GM21576 (cell line): ENCODE data around the gene PARP3.

ENCODE experiments used
- ATAC-seq: cut with Tn5 transposase; IDR thresholded peaks from one replicate; pipeline ENCODE4 v1.9.1; 2021; ENCODE audit warnings: mild to moderate bottlenecking, moderate library complexity; ENCODE audit not compliant: unreplicated experiment

The PARP3 gene

GRCh38 chr3:51933471-51934138 is 8.6 kb upstream of the PARP3 start:
- no peak for ATAC-seq

- ATAC-seq, result no peak
These were observed 7.9 kb upstream of the PARP3 start for GRCh38 chr3:51934139-51934850.

DNA sequence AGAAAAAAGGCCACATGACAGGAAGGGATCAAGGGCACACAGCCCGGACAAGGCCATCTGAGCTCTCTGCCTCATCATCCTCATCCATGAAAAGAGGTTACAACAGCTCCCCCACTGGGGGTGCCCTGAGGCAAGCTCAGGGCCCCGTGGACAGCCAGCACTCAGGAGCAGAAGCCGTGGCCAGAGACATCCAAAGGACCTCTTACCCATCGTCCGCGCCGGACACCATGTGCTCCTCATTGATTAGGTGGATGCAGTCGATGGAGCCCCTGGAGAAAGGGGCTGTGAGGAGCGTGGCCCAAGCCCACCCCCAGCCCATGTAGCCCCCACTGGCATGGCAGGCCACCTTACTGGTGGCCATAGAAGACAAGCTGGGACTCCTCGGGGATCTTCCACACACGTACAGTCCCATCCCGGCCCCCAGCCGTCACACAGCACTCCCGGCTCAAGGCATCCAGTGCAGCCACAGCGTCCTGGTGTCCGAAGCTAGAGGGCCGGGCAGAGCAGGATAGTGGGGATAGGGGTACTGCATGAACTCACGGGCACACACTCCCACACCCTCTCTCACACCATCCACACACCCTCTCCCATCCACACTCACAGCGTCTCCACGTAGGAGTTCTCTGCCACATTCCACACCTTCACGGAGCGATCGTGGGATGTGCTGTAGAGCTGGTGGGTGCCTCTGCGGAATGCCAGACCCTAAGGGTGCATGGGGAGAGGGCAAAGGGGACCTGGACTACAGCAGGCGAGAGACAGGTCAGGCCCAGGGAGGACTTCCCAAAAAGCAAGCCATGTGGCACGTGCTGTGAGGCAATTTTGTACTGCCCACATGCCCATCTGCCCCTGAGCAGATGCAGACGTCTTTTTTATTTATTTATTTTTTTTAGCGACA is 6.9 kb upstream of the PARP3 start:
- ATAC-seq, result no peak

DNA sequence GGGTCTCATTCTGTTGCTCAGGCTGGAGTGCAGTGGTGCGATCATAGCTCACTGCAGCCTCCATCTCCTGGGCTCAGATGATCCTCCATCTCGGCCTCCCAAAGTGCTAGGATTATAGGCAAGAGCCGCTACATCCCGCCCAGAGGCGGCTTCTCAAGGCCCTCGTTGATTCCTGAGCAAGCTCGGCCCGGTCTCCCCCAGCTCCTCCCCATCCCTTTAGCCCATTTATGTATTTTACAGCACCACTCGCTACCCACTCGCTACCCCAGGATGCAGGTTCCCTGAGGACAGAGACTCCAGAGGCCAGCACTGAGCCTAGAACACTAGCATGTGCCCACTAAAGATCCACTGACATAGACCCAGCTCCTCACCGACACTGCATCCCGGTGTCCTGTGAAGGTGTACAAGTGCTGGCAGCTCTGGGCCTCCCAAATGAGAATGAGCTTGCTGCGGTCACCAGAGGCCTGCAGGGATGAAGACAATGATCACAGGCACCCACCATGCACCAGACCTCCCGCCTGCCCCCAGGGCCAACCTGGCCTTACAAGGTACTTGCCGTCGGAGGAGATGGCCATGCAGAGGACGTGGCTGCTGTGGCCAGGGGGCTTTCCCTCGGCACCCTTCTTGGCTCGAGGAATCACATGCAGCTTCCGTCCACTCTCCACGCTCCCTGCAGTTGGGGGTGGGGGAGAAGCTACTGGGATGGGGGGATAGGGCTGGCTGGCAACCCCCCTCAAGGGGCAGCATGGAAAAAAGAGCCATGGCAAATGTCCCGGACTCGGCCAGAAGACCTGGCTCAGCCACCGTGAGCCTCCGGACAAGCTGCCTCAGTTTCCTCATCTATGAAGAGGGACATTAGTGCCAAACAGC is 6.0 kb upstream of the PARP3 start:
- no peak for ATAC-seq

- ATAC-seq, result no peak
These were observed 5.1 kb upstream of the PARP3 start for GRCh38 chr3:51937014-51937413.

GRCh38 chr3:51937611-51938450 is 4.3 kb upstream of the PARP3 start:
- no peak for ATAC-seq

GRCh38 chr3:51938780-51939425 is 3.3 kb upstream of the PARP3 start:
- no peak for ATAC-seq

DNA sequence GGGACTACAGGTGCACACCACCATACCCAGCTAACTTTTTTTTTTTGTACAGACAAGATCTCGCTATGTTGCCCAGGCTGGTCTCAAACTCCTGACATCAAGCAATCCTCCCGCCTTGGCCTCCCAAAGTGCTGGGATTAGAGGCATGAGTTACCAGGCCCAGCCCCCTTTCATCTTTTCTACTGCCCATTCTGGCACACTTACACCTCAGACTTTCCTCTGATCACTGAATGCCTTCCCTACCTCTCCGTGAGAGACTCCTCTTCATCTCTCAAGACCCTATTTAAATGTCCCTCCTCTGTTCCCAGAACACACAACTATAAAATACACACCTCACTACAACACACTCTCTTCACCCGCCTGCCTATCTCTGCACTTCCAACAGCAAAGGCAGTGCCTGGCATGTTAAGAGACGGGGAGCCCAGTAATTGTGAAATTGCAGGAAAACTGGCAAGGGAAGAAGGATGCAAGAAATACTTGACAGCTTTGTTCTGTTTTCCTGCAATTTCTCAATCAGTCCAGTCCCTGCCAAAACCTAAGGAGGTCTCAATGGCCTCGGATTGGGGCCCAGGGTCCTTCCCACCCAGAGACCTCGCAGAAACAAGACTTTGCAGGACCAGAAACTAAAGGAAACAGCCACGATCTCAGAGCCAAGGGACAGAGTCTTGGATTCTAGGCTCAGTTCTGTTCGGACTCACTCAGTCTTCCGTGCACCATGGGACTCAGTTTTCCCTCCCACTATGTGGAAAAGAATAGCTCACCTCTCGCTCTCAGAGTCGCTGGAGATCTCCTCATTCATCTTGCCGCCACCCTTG is 1.3 kb upstream of the PARP3 start:
- no peak for ATAC-seq

GRCh38 chr3:51941463-51941797 is 733 bp upstream of the PARP3 start:
- ATAC-seq, result no peak

DNA sequence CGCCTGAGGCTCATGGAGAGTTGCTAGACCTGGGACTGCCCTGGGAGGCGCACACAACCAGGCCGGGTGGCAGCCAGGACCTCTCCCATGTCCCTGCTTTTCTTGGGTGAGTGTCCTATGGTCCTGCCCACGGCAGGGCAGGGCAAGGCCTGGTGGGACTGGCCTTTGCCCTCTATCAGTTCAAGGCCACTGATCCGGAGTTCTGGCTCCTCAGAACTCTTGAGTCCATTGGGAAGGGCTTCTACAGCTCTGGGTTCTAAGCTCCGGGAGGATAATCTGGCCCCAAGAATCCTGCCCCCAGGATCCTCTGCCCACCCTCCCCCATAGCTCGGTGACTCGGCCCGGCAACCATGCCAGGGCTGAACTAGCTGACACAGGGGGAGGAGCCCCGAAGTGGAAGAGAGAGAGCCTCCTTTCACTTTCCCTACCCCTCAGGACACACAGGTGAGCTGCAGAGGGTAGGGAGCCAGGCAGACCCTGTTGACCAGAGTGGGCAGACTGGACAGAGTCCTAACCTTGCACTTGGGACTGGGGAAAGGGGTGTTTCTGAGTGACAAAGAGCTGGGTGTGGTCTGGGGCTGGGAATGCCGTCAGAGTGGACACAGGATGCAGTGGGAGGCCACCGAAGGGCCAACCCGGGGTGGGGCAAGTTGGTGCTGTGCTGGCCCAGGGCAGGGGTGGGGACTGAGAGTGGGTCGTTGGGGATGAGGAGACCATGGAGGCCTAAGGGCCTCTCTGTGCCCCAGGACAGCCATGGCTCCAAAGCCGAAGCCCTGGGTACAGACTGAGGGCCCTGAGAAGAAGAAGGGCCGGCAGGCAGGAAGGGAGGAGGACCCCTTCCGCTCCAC is 664 bp downstream of the PARP3 start:
- ATAC-seq, result no peak

DNA sequence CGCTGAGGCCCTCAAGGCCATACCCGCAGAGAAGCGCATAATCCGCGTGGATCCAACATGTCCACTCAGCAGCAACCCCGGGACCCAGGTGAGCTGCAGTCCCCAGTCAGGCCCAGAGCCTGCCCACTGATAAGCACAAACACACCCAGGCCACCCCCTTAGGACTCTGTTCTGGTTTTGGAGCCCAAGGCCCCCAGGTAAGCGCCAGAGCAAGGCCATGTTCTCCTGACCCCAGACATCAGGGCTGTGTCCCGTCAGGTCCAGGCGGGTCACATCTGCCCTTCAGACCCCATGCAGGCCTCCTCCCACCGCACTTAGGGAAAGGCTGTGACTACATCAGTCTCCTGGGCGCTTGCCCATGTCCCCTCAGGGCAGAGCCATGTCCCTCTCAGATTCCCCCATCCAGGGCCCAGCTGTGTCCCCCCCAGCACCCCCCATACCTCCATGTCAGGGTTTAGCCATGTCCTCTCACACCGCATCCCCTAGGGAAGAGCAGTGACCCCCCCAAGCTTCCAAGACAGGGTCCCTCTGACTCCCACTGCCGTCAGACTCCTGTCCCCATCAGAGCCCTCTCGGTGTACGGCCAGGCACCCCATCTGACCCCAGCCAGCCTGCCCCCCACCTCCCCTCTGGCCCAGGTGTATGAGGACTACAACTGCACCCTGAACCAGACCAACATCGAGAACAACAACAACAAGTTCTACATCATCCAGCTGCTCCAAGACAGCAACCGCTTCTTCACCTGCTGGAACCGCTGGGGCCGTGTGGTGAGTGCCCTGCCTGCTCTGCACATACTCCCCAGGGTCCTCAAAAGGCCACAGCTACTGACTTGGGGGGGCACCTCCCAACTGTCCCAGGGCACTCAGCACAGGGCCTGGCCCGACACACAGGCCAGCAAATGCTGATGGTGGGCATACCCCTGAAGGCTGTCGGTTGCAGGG is 1.6 kb downstream of the PARP3 start:
- ATAC-seq, result no peak

- no peak for ATAC-seq
These were observed 2.4 kb downstream of the PARP3 start for GRCh38 chr3:51944451-51945021.

GRCh38 chr3:51945031-51945840 is 3.1 kb downstream of the PARP3 start:
- no peak for ATAC-seq

DNA sequence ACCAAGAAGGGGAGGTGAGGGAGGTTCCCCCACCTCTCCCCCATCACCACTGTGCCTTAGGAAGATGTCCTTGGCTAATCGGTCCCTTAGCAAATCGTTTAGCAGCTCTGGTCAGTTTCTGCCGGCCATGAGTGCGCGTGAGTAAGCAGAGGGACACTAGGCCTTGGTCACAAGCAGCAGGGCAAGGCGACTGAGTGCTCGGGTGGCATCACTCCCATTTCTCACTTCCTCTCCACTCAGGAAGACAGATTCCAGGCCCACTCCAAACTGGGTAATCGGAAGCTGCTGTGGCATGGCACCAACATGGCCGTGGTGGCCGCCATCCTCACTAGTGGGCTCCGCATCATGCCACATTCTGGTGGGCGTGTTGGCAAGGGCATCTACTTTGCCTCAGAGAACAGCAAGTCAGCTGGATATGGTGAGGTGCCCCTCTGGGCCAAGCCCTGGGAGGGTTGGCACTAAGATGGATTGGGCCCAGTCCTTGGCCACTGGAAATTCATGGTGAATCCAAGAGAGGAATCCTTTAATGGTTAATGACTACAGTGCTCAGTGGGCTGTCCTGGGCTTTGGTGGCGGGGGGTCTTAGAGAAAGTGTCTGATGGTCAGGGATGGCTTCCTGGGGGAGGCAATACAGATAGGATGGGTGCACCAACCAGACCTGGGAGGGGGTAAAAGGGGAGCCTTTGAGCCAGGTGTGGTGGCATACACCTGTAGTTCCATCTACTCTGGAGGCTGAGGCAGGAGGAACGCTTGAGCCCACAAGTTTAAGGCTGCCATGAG is 4.0 kb downstream of the PARP3 start:
- ATAC-seq, result no peak

DNA sequence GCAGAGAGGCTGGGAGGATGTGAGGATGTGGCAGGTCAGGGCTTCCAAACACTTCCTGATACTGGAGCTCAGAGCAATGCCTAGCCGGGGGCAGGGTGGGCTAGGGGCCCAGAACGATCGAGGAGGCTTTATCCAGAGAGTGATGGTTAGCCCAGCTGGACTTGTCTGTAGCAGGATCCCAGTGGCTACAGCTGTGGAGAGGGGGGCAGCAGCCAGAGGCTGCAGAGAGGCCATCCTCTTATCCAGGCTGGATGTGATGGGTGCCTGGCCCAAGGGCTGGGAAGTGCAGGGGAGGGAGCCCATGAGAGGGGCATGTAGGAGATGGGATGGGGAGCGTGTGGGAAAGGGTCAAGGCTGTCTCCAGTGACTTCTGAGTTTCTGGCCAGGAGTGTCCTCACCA is 4.6 kb downstream of the PARP3 start:
- ATAC-seq, result no peak
